GM21367 (cell line): ENCODE data around the gene CGAS.
A peak's percentile ranks its signal among the peaks of the same experiment; 100 is the strongest.
"Not testable (repeated sequence)": the region's sequence is repeated elsewhere in the genome, so short reads cannot be mapped to it uniquely, and the experiment has no call there.

Source experiments
- ATAC-seq: cut with Tn5 transposase; IDR thresholded peaks from one replicate; pipeline ENCODE4 v1.9.1; 2021; ENCODE audit not compliant: unreplicated experiment

CGAS gene

GRCh38 chr6:73400656-73401055, 51.4 kb downstream of the CGAS start:
- no peak for ATAC-seq

- ATAC-seq: no peak
These were observed 56.2 kb downstream of the CGAS start for GRCh38 chr6:73395875-73396274.

- ATAC-seq: no peak
These were observed 57.3 kb downstream of the CGAS start, which contains the start of gene DDX43 for GRCh38 chr6:73394577-73395354. TSS of gene DDX43 (plus strand) at chr6:73394828. CDS start at chr6:73394906, 78 bp downstream.

- ATAC-seq: no peak
These were observed 58.8 kb downstream of the CGAS start for GRCh38 chr6:73393278-73393677.

GRCh38 chr6:73392188-73392587, 59.9 kb downstream of the CGAS start:
- not testable (repeated sequence) for ATAC-seq

- ATAC-seq: no peak
These were observed 60.4 kb downstream of the CGAS start for GRCh38 chr6:73391675-73392074.

GRCh38 chr6:73389854-73390253, 62.2 kb downstream of the CGAS start:
- no peak for ATAC-seq

GRCh38 chr6:73388800-73389512, 63.1 kb downstream of the CGAS start:
- peak; percentile 82 for ATAC-seq

GRCh38 chr6:73388433-73388799, 63.7 kb downstream of the CGAS start:
- ATAC-seq: peak; percentile 10

- no peak for ATAC-seq
These were observed 69.5 kb downstream of the CGAS start for GRCh38 chr6:73382462-73383113.

- ATAC-seq: not testable (repeated sequence)
These were observed 70.6 kb downstream of the CGAS start for GRCh38 chr6:73381531-73381930.

GRCh38 chr6:73377225-73377624, 74.9 kb downstream of the CGAS start:
- no peak for ATAC-seq

GRCh38 chr6:73375216-73375615, 76.9 kb downstream of the CGAS start:
- no peak for ATAC-seq
